CD8-positive, alpha-beta memory T cell (primary cell): ENCODE measurements around the gene MLLT3. TPM values are rescaled to one million over a fixed set of nuclear protein-coding genes. Genes with fewer than 3 reads are reported as not detected.

Source experiments
- CTCF ChIA-PET: fragments of 350-600 bp; sonication (Branson Sonifier 250); formaldehyde crosslinking; loops from one replicate; lab custom pipeline; 2021; ENCODE audit warnings: antibody characterized with exemption; lab: Charles Lee
- POLR2A ChIA-PET: fragments of 350-600 bp; sonication (Branson Sonifier 250); formaldehyde crosslinking; loops from one replicate; lab custom pipeline; 2021; ENCODE audit warnings: antibody characterized with exemption; lab: Charles Lee
- DNase-seq, 5 donors: peaks; one replicate each; pipeline versions ENCODE4 v3.0.0 to v3.0.0-alpha.2; 2020 to 2022; ENCODE audit warnings: mixed read lengths in 1 of 5
- H3K27ac ChIP-seq: one replicate; pipeline ENCODE4 v1.7.0; 2013; ENCODE audit warnings: low read depth, mild to moderate bottlenecking, low read length, moderate library complexity
- H3K27me3 ChIP-seq: 2 replicates; pipeline ENCODE4 v1.7.0; 2013; ENCODE audit warnings: low read length, mild to moderate bottlenecking; ENCODE audit not compliant: insufficient read depth, poor library complexity, severe bottlenecking
- H3K36me3 ChIP-seq: 2 replicates; pipeline ENCODE4 v1.7.0; 2013; ENCODE audit warnings: mild to moderate bottlenecking, low read length, moderate library complexity; ENCODE audit not compliant: insufficient read depth
- H3K4me1 ChIP-seq: 2 replicates; pipeline ENCODE4 v1.7.0; 2013; ENCODE audit warnings: mild to moderate bottlenecking, low read length, moderate library complexity; ENCODE audit not compliant: insufficient read depth
- H3K4me3 ChIP-seq: 2 replicates; pipeline ENCODE4 v1.7.0; 2013; ENCODE audit warnings: mild to moderate bottlenecking, low read length
- H3K9me3 ChIP-seq: 2 replicates; pipeline ENCODE4 v1.7.0; 2013; ENCODE audit warnings: mild to moderate bottlenecking, low read length
- H3K27ac Mint-ChIP-seq, 8 donors: one replicate each; pipeline ENCODE4 v1.8.0; 2020 to 2021; ENCODE audit warnings: mixed read lengths in 8 of 8, mild to moderate bottlenecking in 6 of 8, inconsistent platforms in 3 of 8, moderate library complexity in 3 of 8
- H3K27me3 Mint-ChIP-seq, 2 donors: one replicate each; pipeline ENCODE4 v1.8.0; 2020 to 2021; ENCODE audit warnings: mixed read lengths in 2 of 2, mild to moderate bottlenecking in 1 of 2, moderate library complexity in 1 of 2
- H3K36me3 Mint-ChIP-seq, 3 donors: one replicate each; pipeline ENCODE4 v1.8.0; 2020 to 2021; ENCODE audit warnings: mixed read lengths in 3 of 3, inconsistent platforms in 1 of 3, mild to moderate bottlenecking in 1 of 3
- H3K4me1 Mint-ChIP-seq, 3 donors: one replicate each; pipeline ENCODE4 v1.8.0; 2020 to 2021; ENCODE audit warnings: mixed read lengths in 3 of 3, inconsistent platforms in 1 of 3, mild to moderate bottlenecking in 1 of 3
- H3K4me3 Mint-ChIP-seq, 7 donors: one replicate each; pipeline ENCODE4 v1.8.0; 2020 to 2021; ENCODE audit warnings: mixed read lengths in 7 of 7, mild to moderate bottlenecking in 6 of 7, moderate library complexity in 4 of 7, inconsistent platforms in 2 of 7
- H3K9me3 Mint-ChIP-seq, 5 donors: one replicate each; pipeline ENCODE4 v1.8.0; 2020 to 2022; ENCODE audit warnings: mixed read lengths in 5 of 5, mild to moderate bottlenecking in 3 of 5, moderate library complexity in 2 of 5, inconsistent platforms in 1 of 5
- polyA plus RNA-seq: library from polyadenylated mRNA; unstranded; fragments of 300-500 nt; fragmentation: Illumina TruSeq; gene quantifications from one replicate; pipeline ENCODE4 v1.2.3, GENCODE V29; 2021
- total RNA-seq, 2 experiments: library from RNA; stranded (reverse); gene quantifications; one replicate each; pipeline ENCODE4 v1.2.3, GENCODE V29; 2021

The MLLT3 gene
- total and polyA plus RNA-seq, 3 experiments from 2014 or later = 24.6 to 37.0 (median 36.8) TPM

DNA sequence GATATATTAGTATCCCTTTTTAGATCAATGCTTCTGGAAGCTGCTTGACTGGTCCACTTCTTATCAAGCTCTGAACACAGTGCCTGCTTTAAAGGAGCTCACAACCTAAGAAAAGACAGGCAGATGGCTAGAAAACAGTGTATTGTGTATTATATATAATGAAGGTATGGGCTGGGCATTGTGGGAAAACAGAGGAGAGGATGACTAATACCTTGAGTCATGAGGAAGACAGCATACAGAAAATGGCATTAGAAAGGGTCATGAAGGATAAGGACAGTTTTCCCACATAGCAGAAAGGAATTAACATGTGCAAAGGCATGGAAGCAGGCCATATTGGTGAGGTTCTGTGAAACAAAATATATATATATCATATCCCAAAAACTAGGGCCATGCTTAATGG is 309.6 kb downstream of the MLLT3 start:
- DNase-seq = no peak
- Mint-ChIP-seq H3K36me3 (peaks cover 0 to 2% (median 0%) of the 10 kb centered on the region in 3 donors), H3K27me3 (peaks cover 0 to 4% of the 10 kb centered on the region in 2 donors), H3K4me3 (no peak overlapping the region), H3K9me3 (no peaks in the 10 kb centered on the region), H3K4me1 (peaks cover 13 to 22% (median 21%) of the 10 kb centered on the region in 3 donors), H3K27ac (no peak overlapping the region)
- Histone ChIP-seq H3K27ac (no peak overlapping the region), H3K9me3 (no peaks in the 10 kb centered on the region), H3K27me3 (no peaks in the 10 kb centered on the region), H3K4me1 (peaks cover 25% of the 10 kb centered on the region), H3K36me3 (no peaks in the 10 kb centered on the region), H3K4me3 (no peak overlapping the region)
- CTCF ChIA-PET = no interaction called here
- POLR2A ChIA-PET = no interaction called here

DNA sequence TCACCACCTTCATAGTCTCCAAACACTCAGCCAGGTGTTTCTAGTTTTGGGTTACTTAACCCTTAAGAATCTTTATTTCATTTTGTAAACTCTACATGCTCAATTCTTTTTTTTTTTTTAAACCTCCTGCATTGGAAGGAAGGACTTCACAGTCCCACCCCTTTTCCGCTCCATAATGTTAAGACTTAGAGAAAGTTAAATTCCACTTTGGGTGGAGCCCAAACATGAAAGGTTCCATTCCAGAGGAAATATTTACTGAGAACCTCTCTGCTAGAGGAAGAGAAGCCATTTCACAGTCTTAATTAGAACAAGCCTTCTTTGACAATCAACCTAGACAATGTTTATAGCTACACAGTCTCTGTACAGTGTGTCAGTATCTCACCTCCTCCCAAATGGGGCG is 312.3 kb downstream of the MLLT3 start:
- H3K27me3 Mint-ChIP-seq = peaks cover 0 to 9% of the 10 kb centered on the region in 2 donors
- no peak overlapping the region for H3K4me3 ChIP-seq
- no peaks in the 10 kb centered on the region for H3K36me3 Mint-ChIP-seq
- no peaks in the 10 kb centered on the region for H3K9me3 Mint-ChIP-seq
- no peak overlapping the region for H3K27ac Mint-ChIP-seq
- no peaks in the 10 kb centered on the region for H3K27me3 ChIP-seq
- POLR2A ChIA-PET = no interaction called here
- peaks cover 3 to 13% (median 7%) of the 10 kb centered on the region in 3 donors for H3K4me1 Mint-ChIP-seq
- no peak for DNase-seq
- CTCF ChIA-PET = no interaction called here
- H3K4me3 Mint-ChIP-seq = no peak overlapping the region
- no peak overlapping the region for H3K27ac ChIP-seq
- H3K4me1 ChIP-seq = peaks cover 12% of the 10 kb centered on the region
- H3K36me3 ChIP-seq = no peaks in the 10 kb centered on the region
- no peaks in the 10 kb centered on the region for H3K9me3 ChIP-seq

- Histone ChIP-seq H3K27me3 (no peaks in the 10 kb centered on the region), H3K9me3 (no peaks in the 10 kb centered on the region), H3K4me1 (peaks cover 3% of the 10 kb centered on the region), H3K36me3 (no peaks in the 10 kb centered on the region), H3K4me3 (no peak overlapping the region), H3K27ac (no peak overlapping the region)
- DNase-seq = no peak
- Mint-ChIP-seq H3K27me3 (peaks cover 0 to 9% of the 10 kb centered on the region in 2 donors), H3K4me3 (no peak overlapping the region), H3K9me3 (no peaks in the 10 kb centered on the region), H3K36me3 (no peaks in the 10 kb centered on the region), H3K4me1 (peaks cover 0 to 7% (median 0%) of the 10 kb centered on the region in 3 donors), H3K27ac (no peak overlapping the region)
- CTCF ChIA-PET = no interaction called here
- POLR2A ChIA-PET = no interaction called here
Observed at GRCh38 chr9:20309124-20309523, 313.2 kb downstream of the MLLT3 start.

DNA sequence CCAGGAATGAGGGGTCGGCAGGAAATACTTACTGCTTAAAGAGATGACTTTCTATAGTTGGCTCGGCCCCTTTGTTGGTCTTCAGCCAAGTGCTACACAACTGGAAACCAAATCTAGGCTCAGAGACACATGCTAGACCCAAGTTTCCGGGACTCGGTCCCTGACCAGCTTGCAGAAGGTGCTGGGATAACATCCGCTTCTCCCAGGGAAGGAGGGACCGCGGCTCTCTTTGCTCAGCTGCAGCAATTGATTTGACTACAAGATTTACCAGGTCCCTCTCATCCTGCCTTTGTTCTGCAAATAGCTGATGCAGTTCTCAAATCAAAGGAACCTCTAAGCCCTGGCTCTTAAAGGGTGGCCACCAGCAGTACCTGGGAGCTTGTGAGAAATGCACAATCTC is 314.7 kb downstream of the MLLT3 start:
- no peaks in the 10 kb centered on the region for H3K4me1 Mint-ChIP-seq
- H3K9me3 ChIP-seq = no peaks in the 10 kb centered on the region
- no peak for DNase-seq
- no peaks in the 10 kb centered on the region for H3K27me3 ChIP-seq
- H3K27ac ChIP-seq = no peak overlapping the region
- H3K36me3 Mint-ChIP-seq = no peaks in the 10 kb centered on the region
- H3K27me3 Mint-ChIP-seq = peaks cover 0 to 9% of the 10 kb centered on the region in 2 donors
- H3K4me1 ChIP-seq = no peaks in the 10 kb centered on the region
- ChIA-PET CTCF (no interaction called here), POLR2A (no interaction called here)
- H3K4me3 Mint-ChIP-seq = no peak overlapping the region
- no peaks in the 10 kb centered on the region for H3K36me3 ChIP-seq
- no peaks in the 10 kb centered on the region for H3K9me3 Mint-ChIP-seq
- no peak overlapping the region for H3K27ac Mint-ChIP-seq
- H3K4me3 ChIP-seq = no peak overlapping the region

GRCh38 chr9:20305452-20305851 is 316.8 kb downstream of the MLLT3 start:
- Mint-ChIP-seq H3K27me3 (peaks cover 0 to 9% of the 10 kb centered on the region in 2 donors), H3K4me1 (peaks cover 5 to 13% (median 13%) of the 10 kb centered on the region in 3 donors), H3K4me3 (no peak overlapping the region), H3K9me3 (no peaks in the 10 kb centered on the region), H3K36me3 (no peaks in the 10 kb centered on the region), H3K27ac (no peak overlapping the region)
- Histone ChIP-seq H3K4me1 (peaks cover 11% of the 10 kb centered on the region), H3K9me3 (no peaks in the 10 kb centered on the region), H3K27me3 (no peaks in the 10 kb centered on the region), H3K4me3 (no peak overlapping the region), H3K36me3 (no peaks in the 10 kb centered on the region), H3K27ac (no peak overlapping the region)
- ChIA-PET CTCF (no interaction called here), POLR2A (no interaction called here)
- DNase-seq = no peak

GRCh38 chr9:20303996-20304395 is 318.3 kb downstream of the MLLT3 start:
- no peak for DNase-seq
- ChIA-PET CTCF (no interaction called here), POLR2A (no interaction called here)
- H3K27me3 ChIP-seq = no peaks in the 10 kb centered on the region
- H3K27ac ChIP-seq = no peak overlapping the region
- peaks cover 22% of the 10 kb centered on the region for H3K4me1 ChIP-seq
- no peaks in the 10 kb centered on the region for H3K36me3 ChIP-seq
- no peaks in the 10 kb centered on the region for H3K9me3 ChIP-seq
- Mint-ChIP-seq H3K27me3 (peaks cover 0 to 9% of the 10 kb centered on the region in 2 donors), H3K9me3 (no peaks in the 10 kb centered on the region), H3K4me3 (no peak overlapping the region), H3K36me3 (no peaks in the 10 kb centered on the region), H3K27ac (no peak overlapping the region), H3K4me1 (peaks cover 9 to 21% (median 21%) of the 10 kb centered on the region in 3 donors)
- no peak overlapping the region for H3K4me3 ChIP-seq

- peaks cover 0 to 12% of the 10 kb centered on the region in 2 donors for H3K27me3 Mint-ChIP-seq
- no peaks in the 10 kb centered on the region for H3K27me3 ChIP-seq
- no peaks in the 10 kb centered on the region for H3K9me3 Mint-ChIP-seq
- H3K36me3 Mint-ChIP-seq = no peaks in the 10 kb centered on the region
- ChIA-PET CTCF (no interaction called here), POLR2A (no interaction called here)
- H3K4me1 Mint-ChIP-seq = peaks cover 9 to 21% (median 21%) of the 10 kb centered on the region in 3 donors
- H3K4me3 Mint-ChIP-seq = no peak overlapping the region
- H3K36me3 ChIP-seq = no peaks in the 10 kb centered on the region
- no peaks in the 10 kb centered on the region for H3K9me3 ChIP-seq
- no peak overlapping the region for H3K4me3 ChIP-seq
- H3K27ac Mint-ChIP-seq = no peak overlapping the region
- no peak overlapping the region for H3K27ac ChIP-seq
- DNase-seq = no peak
- H3K4me1 ChIP-seq = peaks cover 22% of the 10 kb centered on the region
Observed at GRCh38 chr9:20303066-20303465, 319.2 kb downstream of the MLLT3 start.

GRCh38 chr9:20302197-20302596 is 320.1 kb downstream of the MLLT3 start:
- H3K4me1 Mint-ChIP-seq = peaks cover 9 to 21% (median 21%) of the 10 kb centered on the region in 3 donors
- Histone ChIP-seq H3K4me3 (no peak overlapping the region), H3K4me1 (peaks cover 22% of the 10 kb centered on the region), H3K27ac (no peak overlapping the region), H3K36me3 (no peaks in the 10 kb centered on the region), H3K27me3 (no peaks in the 10 kb centered on the region), H3K9me3 (no peaks in the 10 kb centered on the region)
- no peak for DNase-seq
- ChIA-PET POLR2A (no interaction called here), CTCF (no interaction called here)
- peaks cover 0 to 5% of the 10 kb centered on the region in 2 donors for H3K27me3 Mint-ChIP-seq
- no peak overlapping the region for H3K4me3 Mint-ChIP-seq
- H3K36me3 Mint-ChIP-seq = no peaks in the 10 kb centered on the region
- no peaks in the 10 kb centered on the region for H3K9me3 Mint-ChIP-seq
- H3K27ac Mint-ChIP-seq = no peak overlapping the region
